ENCODE data around the gene CCNL2. TPM values are rescaled to one million over a fixed set of nuclear protein-coding genes. Genes with fewer than 3 reads are reported as not detected.
A peak's percentile ranks its signal among the peaks of the same experiment; 100 is the strongest.

The CCNL2 gene
- total and polyA plus RNA-seq, 2 of the 13 experiments (the other 11 are each of a cell fraction or from before 2014, with no cell fraction given), result 105 to 340 TPM

GRCh38 chr1:1406821-1407635, 7.9 kb upstream of the CCNL2 start, which contains the start of gene MRPL20 (continued):
- TF ChIP-seq, protein P1, sequence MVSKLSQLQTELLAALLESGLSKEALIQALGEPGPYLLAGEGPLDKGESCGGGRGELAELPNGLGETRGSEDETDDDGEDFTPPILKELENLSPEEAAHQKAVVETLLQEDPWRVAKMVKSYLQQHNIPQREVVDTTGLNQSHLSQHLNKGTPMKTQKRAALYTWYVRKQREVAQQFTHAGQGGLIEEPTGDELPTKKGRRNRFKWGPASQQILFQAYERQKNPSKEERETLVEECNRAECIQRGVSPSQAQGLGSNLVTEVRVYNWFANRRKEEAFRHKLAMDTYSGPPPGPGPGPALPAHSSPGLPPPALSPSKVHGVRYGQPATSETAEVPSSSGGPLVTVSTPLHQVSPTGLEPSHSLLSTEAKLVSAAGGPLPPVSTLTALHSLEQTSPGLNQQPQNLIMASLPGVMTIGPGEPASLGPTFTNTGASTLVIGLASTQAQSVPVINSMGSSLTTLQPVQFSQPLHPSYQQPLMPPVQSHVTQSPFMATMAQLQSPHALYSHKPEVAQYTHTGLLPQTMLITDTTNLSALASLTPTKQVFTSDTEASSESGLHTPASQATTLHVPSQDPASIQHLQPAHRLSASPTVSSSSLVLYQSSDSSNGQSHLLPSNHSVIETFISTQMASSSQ (IDR thresholded peaks at IDR 0.05; ENCODE audit: low read depth), result no peak
- TF ChIP-seq, protein P1 (CRISPR knock-in tag; IDR thresholded peaks at IDR 0.05; ENCODE audit: borderline replicate concordance), result peak; percentile 71
- no peak for TF ChIP-seq SNRNP70 (IDR thresholded peaks at IDR 0.05; ENCODE audit: low read depth, low read length)
- TF ChIP-seq TCF12 (IDR thresholded peaks at IDR 0.05), result no peak
- 0 out of 2 replicates have a peak, but pooled peaks have one; percentile 30 for TF ChIP-seq TCF12 (CRISPR knock-in tag; IDR thresholded peaks at IDR 0.05)
- TF ChIP-seq MTA1 (CRISPR knock-in tag; IDR thresholded peaks at IDR 0.05; ENCODE audit: borderline replicate concordance), result peak; percentile 46; the same call in 1 of the 2 replicates
- TF ChIP-seq ATRX (CRISPR knock-in tag; IDR thresholded peaks at IDR 0.05; ENCODE audit: borderline replicate concordance), result no peak
- TF ChIP-seq EEA1 (CRISPR knock-in tag; IDR thresholded peaks at IDR 0.05; ENCODE audit: borderline replicate concordance), result peak; percentile 81
- TF ChIP-seq, protein P2, sequence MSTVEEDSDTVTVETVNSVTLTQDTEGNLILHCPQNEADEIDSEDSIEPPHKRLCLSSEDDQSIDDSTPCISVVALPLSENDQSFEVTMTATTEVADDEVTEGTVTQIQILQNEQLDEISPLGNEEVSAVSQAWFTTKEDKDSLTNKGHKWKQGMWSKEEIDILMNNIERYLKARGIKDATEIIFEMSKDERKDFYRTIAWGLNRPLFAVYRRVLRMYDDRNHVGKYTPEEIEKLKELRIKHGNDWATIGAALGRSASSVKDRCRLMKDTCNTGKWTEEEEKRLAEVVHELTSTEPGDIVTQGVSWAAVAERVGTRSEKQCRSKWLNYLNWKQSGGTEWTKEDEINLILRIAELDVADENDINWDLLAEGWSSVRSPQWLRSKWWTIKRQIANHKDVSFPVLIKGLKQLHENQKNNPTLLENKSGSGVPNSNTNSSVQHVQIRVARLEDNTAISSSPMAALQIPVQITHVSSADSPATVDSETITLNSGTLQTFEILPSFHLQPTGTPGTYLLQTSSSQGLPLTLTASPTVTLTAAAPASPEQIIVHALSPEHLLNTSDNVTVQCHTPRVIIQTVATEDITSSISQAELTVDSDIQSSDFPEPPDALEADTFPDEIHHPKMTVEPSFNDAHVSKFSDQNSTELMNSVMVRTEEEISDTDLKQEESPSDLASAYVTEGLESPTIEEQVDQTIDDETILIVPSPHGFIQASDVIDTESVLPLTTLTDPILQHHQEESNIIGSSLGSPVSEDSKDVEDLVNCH (CRISPR knock-in tag; IDR thresholded peaks at IDR 0.05), result no peak
- TF ChIP-seq SNAPC4 (CRISPR knock-in tag; IDR thresholded peaks at IDR 0.05), result no peak
- no peak for TF ChIP-seq FOSL1 (CRISPR knock-in tag; IDR thresholded peaks at IDR 0.05; ENCODE audit: borderline replicate concordance)
- TF ChIP-seq ATF2 (CRISPR knock-in tag; IDR thresholded peaks at IDR 0.05), result peak; percentile 73
- peak; percentile 42 to 79; a peak in 1 of 4 replicates for TF ChIP-seq KLF16 (CRISPR knock-in tag; IDR thresholded peaks at IDR 0.05)
- TF ChIP-seq IRF2 (CRISPR knock-in tag; IDR thresholded peaks at IDR 0.05), result peak; percentile 90
- TF ChIP-seq GATA4 (IDR thresholded peaks at IDR 0.05; ENCODE audit: borderline replicate concordance, low read depth), result no peak; the same call in 1 of the 2 replicates
